ENCODE measurements around the gene STING1.

GRCh38 chr5:139494256-139494655 lies 11.7 kb upstream of the STING1 start:
- TF ChIP-seq, protein P1, sequence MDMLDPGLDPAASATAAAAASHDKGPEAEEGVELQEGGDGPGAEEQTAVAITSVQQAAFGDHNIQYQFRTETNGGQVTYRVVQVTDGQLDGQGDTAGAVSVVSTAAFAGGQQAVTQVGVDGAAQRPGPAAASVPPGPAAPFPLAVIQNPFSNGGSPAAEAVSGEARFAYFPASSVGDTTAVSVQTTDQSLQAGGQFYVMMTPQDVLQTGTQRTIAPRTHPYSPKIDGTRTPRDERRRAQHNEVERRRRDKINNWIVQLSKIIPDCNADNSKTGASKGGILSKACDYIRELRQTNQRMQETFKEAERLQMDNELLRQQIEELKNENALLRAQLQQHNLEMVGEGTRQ (IDR thresholded peaks at IDR 0.05; ENCODE audit: borderline replicate concordance, low read depth, low read length), result no peak
- TF ChIP-seq, protein P2, sequence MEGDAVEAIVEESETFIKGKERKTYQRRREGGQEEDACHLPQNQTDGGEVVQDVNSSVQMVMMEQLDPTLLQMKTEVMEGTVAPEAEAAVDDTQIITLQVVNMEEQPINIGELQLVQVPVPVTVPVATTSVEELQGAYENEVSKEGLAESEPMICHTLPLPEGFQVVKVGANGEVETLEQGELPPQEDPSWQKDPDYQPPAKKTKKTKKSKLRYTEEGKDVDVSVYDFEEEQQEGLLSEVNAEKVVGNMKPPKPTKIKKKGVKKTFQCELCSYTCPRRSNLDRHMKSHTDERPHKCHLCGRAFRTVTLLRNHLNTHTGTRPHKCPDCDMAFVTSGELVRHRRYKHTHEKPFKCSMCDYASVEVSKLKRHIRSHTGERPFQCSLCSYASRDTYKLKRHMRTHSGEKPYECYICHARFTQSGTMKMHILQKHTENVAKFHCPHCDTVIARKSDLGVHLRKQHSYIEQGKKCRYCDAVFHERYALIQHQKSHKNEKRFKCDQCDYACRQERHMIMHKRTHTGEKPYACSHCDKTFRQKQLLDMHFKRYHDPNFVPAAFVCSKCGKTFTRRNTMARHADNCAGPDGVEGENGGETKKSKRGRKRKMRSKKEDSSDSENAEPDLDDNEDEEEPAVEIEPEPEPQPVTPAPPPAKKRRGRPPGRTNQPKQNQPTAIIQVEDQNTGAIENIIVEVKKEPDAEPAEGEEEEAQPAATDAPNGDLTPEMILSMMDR (IDR thresholded peaks at IDR 0.05), result no peak
- no peak for TF ChIP-seq TAF1 (IDR thresholded peaks at IDR 0.05; ENCODE audit: borderline replicate concordance, low read depth, low read length)
